Activated T-helper 17 cell treated with anti-CD3 and anti-CD28 coated beads, Interleukin-2, amount 50 U/mL, for 72 hours (primary cell): ENCODE data around the gene GNG7. TPM values are rescaled to one million over a fixed set of nuclear protein-coding genes. Genes with fewer than 3 reads are reported as not detected.
"Not testable (repeated sequence)": the region's sequence is repeated elsewhere in the genome, so short reads cannot be mapped to it uniquely, and the experiment has no call there.

Experiments used
- ATAC-seq: fragments of 150-1000 bp; cut with Tn5 transposase; replicated peaks from 2 replicates; pipeline ENCODE4 v1.10.0; 2021; ENCODE audit warnings: mild to moderate bottlenecking, moderate library complexity
- H3K27ac Mint-ChIP-seq: one replicate; pipeline ENCODE4 v1.8.0; 2022; ENCODE audit warnings: mixed read lengths
- H3K27me3 Mint-ChIP-seq: one replicate; pipeline ENCODE4 v1.8.0; 2022; ENCODE audit warnings: mixed read lengths
- H3K36me3 Mint-ChIP-seq: one replicate; pipeline ENCODE4 v1.8.0; 2022; ENCODE audit warnings: low read depth, mild to moderate bottlenecking, mixed read lengths
- H3K4me1 Mint-ChIP-seq: one replicate; pipeline ENCODE4 v1.8.0; 2022; ENCODE audit warnings: mixed read lengths
- H3K4me3 Mint-ChIP-seq: one replicate; pipeline ENCODE4 v1.8.0; 2022; ENCODE audit warnings: mild to moderate bottlenecking, mixed read lengths
- H3K9me3 Mint-ChIP-seq: one replicate; pipeline ENCODE4 v1.8.0; 2022; ENCODE audit warnings: mixed read lengths
- total RNA-seq, 2 donors: library from RNA; stranded (reverse); gene quantifications; one replicate each; pipeline ENCODE4 v1.2.3, GENCODE V29; 2022

GNG7 gene
- total RNA-seq, 2 donors from 2014 or later, result 0.29 TPM; not detected in 1

- H3K36me3 Mint-ChIP-seq, ATAC-seq, H3K27me3 Mint-ChIP-seq, H3K4me3 Mint-ChIP-seq, H3K27ac Mint-ChIP-seq, H3K9me3 Mint-ChIP-seq, H3K4me1 Mint-ChIP-seq: not testable (repeated sequence)
These were observed 156.9 kb downstream of the GNG7 start for GRCh38 chr19:2545416-2546127.

GRCh38 chr19:2544576-2545415 is 157.7 kb downstream of the GNG7 start:
- Mint-ChIP-seq H3K4me1 (peaks cover 7% of the 10 kb centered on the region), H3K27me3 (no peaks in the 10 kb centered on the region), H3K27ac (no peak overlapping the region), H3K4me3 (no peak overlapping the region), H3K36me3 (no peaks in the 10 kb centered on the region), H3K9me3 (no peaks in the 10 kb centered on the region)
- no peak for ATAC-seq

- Mint-ChIP-seq H3K36me3 (no peaks in the 10 kb centered on the region), H3K4me3 (peak overlapping the region; percentile 68), H3K27ac (no peak overlapping the region), H3K9me3 (no peaks in the 10 kb centered on the region), H3K27me3 (no peaks in the 10 kb centered on the region), H3K4me1 (peaks cover 7% of the 10 kb centered on the region)
- ATAC-seq, result peak; percentile 95
These were observed 158.7 kb downstream of the GNG7 start for GRCh38 chr19:2543463-2544442.

GRCh38 chr19:2543072-2543462 is 159.4 kb downstream of the GNG7 start:
- H3K4me3 Mint-ChIP-seq, result peak overlapping the region; percentile 68
- not testable (repeated sequence) for H3K4me1 Mint-ChIP-seq, ATAC-seq, H3K27me3 Mint-ChIP-seq, H3K36me3 Mint-ChIP-seq, H3K27ac Mint-ChIP-seq, H3K9me3 Mint-ChIP-seq

- peaks cover 13% of the 10 kb centered on the region for H3K4me1 Mint-ChIP-seq
- no peaks in the 10 kb centered on the region for H3K9me3 Mint-ChIP-seq
- no peak overlapping the region for H3K4me3 Mint-ChIP-seq
- ATAC-seq, result no peak
- H3K27ac Mint-ChIP-seq, result no peak overlapping the region
- H3K27me3 Mint-ChIP-seq, result no peaks in the 10 kb centered on the region
- H3K36me3 Mint-ChIP-seq, result no peaks in the 10 kb centered on the region
These were observed 160.0 kb downstream of the GNG7 start for GRCh38 chr19:2542341-2543069.

- no peaks in the 10 kb centered on the region for H3K36me3 Mint-ChIP-seq
- H3K27me3 Mint-ChIP-seq, result no peaks in the 10 kb centered on the region
- H3K9me3 Mint-ChIP-seq, result no peaks in the 10 kb centered on the region
- ATAC-seq, result no peak
- H3K4me1 Mint-ChIP-seq, result peaks cover 14% of the 10 kb centered on the region
- no peak overlapping the region for H3K4me3 Mint-ChIP-seq
- no peak overlapping the region for H3K27ac Mint-ChIP-seq
These were observed 161.6 kb downstream of the GNG7 start for GRCh38 chr19:2540646-2541454.

GRCh38 chr19:2540251-2540645 is 162.2 kb downstream of the GNG7 start:
- Mint-ChIP-seq H3K4me1 (peaks cover 14% of the 10 kb centered on the region), H3K27ac (no peak overlapping the region), H3K9me3 (no peaks in the 10 kb centered on the region), H3K27me3 (no peaks in the 10 kb centered on the region), H3K4me3 (no peak overlapping the region), H3K36me3 (no peaks in the 10 kb centered on the region)
- no peak for ATAC-seq

GRCh38 chr19:2538096-2538757 is 164.3 kb downstream of the GNG7 start:
- no peaks in the 10 kb centered on the region for H3K36me3 Mint-ChIP-seq
- no peaks in the 10 kb centered on the region for H3K27me3 Mint-ChIP-seq
- no peaks in the 10 kb centered on the region for H3K9me3 Mint-ChIP-seq
- peaks cover 22% of the 10 kb centered on the region for H3K4me1 Mint-ChIP-seq
- ATAC-seq, result peak; percentile 16
- peak overlapping the region; percentile 75 for H3K27ac Mint-ChIP-seq
- peak overlapping the region; percentile 34 for H3K4me3 Mint-ChIP-seq

- not testable (repeated sequence) for H3K27me3 Mint-ChIP-seq, H3K9me3 Mint-ChIP-seq, H3K36me3 Mint-ChIP-seq
- Mint-ChIP-seq H3K27ac (peak overlapping the region; percentile 75), H3K4me1 (peaks cover 23% of the 10 kb centered on the region), H3K4me3 (peak overlapping the region; percentile 34)
- ATAC-seq, result peak; percentile 95
These were observed 164.9 kb downstream of the GNG7 start for GRCh38 chr19:2537584-2537983.

GRCh38 chr19:2536461-2536860 is 166.0 kb downstream of the GNG7 start:
- no peak overlapping the region for H3K4me3 Mint-ChIP-seq
- peaks cover 23% of the 10 kb centered on the region for H3K4me1 Mint-ChIP-seq
- no peak overlapping the region for H3K27ac Mint-ChIP-seq
- H3K27me3 Mint-ChIP-seq, result no peaks in the 10 kb centered on the region
- no peaks in the 10 kb centered on the region for H3K9me3 Mint-ChIP-seq
- no peaks in the 10 kb centered on the region for H3K36me3 Mint-ChIP-seq
- ATAC-seq, result no peak

GRCh38 chr19:2534423-2535013 is 168.0 kb downstream of the GNG7 start:
- H3K4me1 Mint-ChIP-seq, result peaks cover 23% of the 10 kb centered on the region
- no peaks in the 10 kb centered on the region for H3K9me3 Mint-ChIP-seq
- H3K36me3 Mint-ChIP-seq, result no peaks in the 10 kb centered on the region
- H3K27ac Mint-ChIP-seq, result no peak overlapping the region
- no peaks in the 10 kb centered on the region for H3K27me3 Mint-ChIP-seq
- H3K4me3 Mint-ChIP-seq, result no peak overlapping the region
- ATAC-seq, result no peak

GRCh38 chr19:2533686-2534422 is 168.6 kb downstream of the GNG7 start:
- Mint-ChIP-seq H3K36me3 (no peaks in the 10 kb centered on the region), H3K27ac (peak overlapping the region; percentile 28), H3K27me3 (no peaks in the 10 kb centered on the region), H3K4me3 (no peak overlapping the region), H3K9me3 (no peaks in the 10 kb centered on the region), H3K4me1 (peaks cover 23% of the 10 kb centered on the region)
- ATAC-seq, result peak; percentile 25
